ENCODE measurements around the gene DDB1.
"Not testable (repeated sequence)": the region's sequence is repeated elsewhere in the genome, so short reads cannot be mapped to it uniquely, and the experiment has no call there.

GRCh38 chr11:61250796-61251765, 81.8 kb downstream of the DDB1 start:
- TF ChIP-seq EZH2 (IDR thresholded peaks at IDR 0.05; ENCODE audit: borderline replicate concordance, low read length); CTCF (conservative IDR thresholded peaks at IDR 0.05 in 1 of 2, IDR thresholded peaks at IDR 0.05 in 1 of 2; ENCODE audit: extremely low read depth in 1 of 2, insufficient read depth in 1 of 2, low read depth in 1 of 2, low read length in 2 of 2): not testable (repeated sequence)
